ENCODE results near the gene VAMP3. TPM values are rescaled to one million over a fixed set of nuclear protein-coding genes. Genes with fewer than 3 reads are reported as not detected.

The VAMP3 gene
- total and polyA plus RNA-seq, 9 of the 15 experiments (the other 6 are each of a cell fraction or from before 2014, with no cell fraction given), result 27.1 to 71.3 (median 47.5) TPM

- TF ChIP-seq ZNF318 (IDR thresholded peaks at IDR 0.05; ENCODE audit: borderline replicate concordance in 1 of 2, low read depth in 1 of 2) (no peak), HES1 (IDR thresholded peaks at IDR 0.05; ENCODE audit: low read depth) (no peak), ETV5 (CRISPR knock-in tag; IDR thresholded peaks at IDR 0.05; ENCODE audit: low read depth) (peak; percentile 71; the same call in 1 of the 2 replicates), TCF15 (CRISPR knock-in tag; IDR thresholded peaks at IDR 0.05) (peak; percentile 67; the same call in 1 of the 2 replicates), ZBTB5 (IDR thresholded peaks at IDR 0.05) (no peak), ZNF398 (CRISPR knock-in tag; IDR thresholded peaks at IDR 0.05) (no peak), CTCF (IDR thresholded peaks at IDR 0.05 in 2 of 3, conservative IDR thresholded peaks at IDR 0.05 in 1 of 3; ENCODE audit: insufficient read depth in 2 of 3, low read depth in 1 of 3, low read length in 3 of 3) (no peak)
These were observed 56.2 kb downstream of the VAMP3 start (continued) for GRCh38 chr1:7827126-7827955.
